HG02610 (cell line): ENCODE measurements around the gene RPS6KB2.

ENCODE experiments used
- ATAC-seq: cut with Tn5 transposase; IDR thresholded peaks from one replicate; pipeline ENCODE4 v1.9.1; 2021; ENCODE audit warnings: mild to moderate bottlenecking, moderate library complexity; ENCODE audit not compliant: unreplicated experiment

RPS6KB2 gene

DNA sequence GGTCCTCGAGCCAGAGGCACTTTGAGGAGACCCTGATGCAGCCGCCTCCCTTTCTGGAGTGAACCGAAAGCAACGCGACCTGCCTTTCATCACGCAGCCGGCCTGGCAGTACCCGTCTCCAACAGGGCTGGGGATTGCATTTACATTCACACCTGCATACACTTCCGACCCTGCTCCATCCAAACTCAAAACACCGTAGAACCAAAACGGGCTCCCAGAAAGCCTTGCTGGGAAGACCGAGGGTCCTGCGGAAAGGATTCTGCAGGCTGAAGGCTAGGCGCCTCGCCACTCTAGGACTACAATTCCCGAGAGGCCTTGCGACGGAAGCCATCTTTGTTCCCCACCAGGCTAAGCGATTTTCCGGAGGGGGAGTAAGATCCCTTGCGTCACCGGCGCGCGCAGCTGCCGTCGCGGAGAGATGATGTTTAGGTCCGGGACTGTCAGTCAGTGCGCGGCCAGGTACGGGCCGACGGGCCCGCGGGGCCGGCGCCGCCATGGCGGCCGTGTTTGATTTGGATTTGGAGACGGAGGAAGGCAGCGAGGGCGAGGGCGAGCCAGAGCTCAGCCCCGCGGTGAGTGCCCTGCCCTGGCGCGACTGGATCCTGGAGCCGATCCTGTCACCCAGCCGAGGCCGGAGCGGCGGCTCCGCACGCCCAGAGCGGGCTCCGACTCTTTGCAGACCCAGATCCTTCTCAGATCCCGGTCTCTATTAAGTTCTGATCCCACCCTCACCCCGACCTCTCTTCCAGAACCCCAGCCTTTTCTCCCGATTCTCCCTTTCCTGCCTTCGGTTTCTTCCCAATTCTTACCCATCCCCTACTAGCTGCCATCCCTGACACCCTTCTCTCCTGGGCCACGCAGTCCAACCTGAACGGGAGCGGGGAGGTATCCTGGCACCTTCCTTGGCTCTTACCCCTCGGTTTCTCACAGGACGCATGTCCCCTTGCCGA, at the start of gene RPS6KB2:
Gene RPS6KB2, plus strand, starts transcription at position 443 of the 950 bp plus-strand sequence. Its CDS starts 52 bp downstream, at position 495.
- ATAC-seq: peak; percentile 77

DNA sequence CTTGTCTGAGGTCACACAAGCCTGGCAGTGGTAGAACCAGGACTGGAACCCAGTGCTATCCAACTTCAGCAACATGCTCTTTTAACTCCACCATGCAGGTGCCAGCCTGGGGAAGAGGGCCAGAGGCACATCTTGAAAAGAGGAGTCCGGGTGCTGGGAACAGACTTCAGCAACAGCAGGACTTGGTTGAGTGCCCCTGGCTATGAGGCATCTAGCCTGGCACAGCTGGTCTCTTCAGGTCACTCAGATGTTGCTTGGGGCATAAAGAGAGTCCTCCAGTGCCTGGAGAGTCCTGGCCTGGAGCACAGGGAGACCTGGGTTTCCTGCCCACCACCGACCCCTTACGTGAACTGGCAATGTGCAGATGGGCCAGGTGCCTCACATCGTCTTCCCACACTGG, 49.8 kb upstream of the RPS6KB2 start:
- ATAC-seq: no peak

DNA sequence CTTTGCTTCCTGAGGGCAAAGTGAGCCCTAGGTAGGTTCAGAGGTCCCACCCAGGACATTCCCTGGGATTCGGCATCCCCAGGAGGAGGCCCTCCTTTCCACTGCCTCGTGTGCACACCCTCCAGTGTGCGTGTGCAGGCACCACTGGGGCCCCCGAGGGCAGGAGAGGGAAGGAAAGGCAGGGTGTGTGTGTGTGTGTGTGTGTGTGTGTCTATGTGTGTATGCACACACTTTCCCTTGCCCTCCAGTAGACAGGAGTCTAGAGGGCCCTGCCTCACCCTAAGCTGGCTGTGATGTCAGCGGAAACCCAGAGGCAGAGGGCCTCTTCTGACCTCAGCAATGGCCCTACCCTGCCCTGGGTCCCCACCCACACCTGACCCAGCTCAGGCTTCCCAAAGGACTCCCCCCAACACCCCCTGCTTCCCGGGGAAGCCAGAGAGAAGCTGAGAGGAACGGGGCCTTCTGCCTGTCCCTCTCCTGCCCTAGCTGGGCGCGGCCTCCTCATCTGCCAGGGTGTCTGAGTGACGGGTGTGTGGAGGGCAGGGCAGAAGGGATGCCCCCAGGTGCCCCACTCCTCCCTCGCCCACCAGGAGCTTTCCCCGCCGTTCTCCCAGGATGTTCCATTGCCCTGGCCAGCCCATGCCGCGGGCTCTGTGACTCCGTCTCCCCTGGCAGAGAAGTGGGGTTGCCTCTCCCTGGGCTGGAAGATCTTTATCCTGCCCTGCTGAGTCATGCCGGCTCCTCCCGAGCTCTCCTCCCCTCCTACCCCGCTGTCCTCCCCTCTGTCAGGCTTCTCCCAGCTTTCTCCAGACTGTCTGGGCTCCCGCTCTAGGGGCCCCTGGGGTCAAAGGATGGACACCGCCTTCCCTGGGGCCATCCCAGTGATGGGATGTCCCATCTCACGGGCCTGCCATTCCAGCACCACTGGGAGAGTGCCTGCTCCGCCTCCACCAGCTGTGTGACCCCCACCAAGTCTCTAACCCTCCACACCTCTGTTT, 48.9 kb upstream of the RPS6KB2 start:
- no peak for ATAC-seq

- no peak for ATAC-seq
Measured at GRCh38 chr11:67381244-67381972, 46.9 kb upstream of the RPS6KB2 start.

DNA sequence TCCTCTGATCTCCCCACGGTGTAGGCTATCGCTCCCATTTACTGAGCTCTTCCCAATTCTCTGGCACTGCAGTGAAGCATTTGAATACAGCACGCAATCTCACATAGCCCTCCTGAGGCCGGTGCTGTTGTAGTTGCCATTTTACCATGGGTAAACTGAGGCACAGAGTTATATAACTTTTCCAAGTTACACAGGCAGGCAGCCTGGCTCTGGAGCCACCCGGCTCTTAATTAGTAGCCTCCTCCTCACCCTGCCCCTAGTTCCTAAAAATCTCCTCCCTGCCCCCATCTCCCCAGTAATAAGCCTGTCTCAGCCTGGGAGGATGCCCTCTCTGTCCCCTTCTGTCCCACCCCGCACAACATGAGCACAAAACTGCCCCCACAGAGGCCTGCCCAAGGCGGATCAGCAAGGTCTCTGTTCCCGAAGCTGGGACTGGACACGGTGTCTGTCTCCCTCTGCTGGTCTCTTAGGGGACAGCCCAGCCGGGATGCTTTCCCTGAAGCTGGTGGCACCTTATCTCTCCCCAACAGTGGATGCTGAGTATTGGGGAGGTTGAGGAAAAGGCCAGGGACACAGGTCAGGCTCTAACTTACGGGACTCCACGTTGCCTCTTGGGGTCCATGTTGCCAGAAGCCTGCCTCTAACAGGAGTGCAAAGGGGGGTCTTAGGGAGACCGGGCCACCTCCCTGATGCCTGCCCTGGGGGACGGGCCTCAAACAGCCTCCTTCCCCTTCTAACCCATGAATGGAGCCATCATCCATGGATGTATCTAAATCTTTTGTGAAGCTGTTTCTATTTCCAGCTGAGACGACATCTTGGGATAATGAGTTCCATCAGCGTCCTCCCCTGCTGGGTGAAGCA, 45.8 kb upstream of the RPS6KB2 start:
- no peak for ATAC-seq

GRCh38 chr11:67384851-67385366, 43.4 kb upstream of the RPS6KB2 start:
- no peak for ATAC-seq

DNA sequence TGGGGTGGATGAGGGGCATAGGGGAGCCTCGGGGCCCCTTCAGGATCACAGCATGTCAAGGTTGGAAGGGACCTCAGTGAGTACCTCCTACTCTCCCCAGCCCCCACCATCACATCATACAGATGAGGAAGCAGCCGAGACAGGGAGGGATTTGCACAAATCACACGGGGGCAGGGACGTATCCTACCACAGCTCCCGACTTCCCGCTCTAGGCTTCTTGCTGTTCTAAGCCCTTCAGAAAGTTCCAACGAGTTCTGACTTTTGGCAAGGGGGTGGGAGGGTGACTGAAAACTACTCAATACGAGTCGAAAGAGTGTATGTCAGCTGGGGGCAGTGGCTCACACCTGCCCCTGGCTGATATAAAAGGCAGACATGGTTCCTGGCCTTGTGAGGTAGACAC, 41.2 kb upstream of the RPS6KB2 start:
- ATAC-seq: no peak

DNA sequence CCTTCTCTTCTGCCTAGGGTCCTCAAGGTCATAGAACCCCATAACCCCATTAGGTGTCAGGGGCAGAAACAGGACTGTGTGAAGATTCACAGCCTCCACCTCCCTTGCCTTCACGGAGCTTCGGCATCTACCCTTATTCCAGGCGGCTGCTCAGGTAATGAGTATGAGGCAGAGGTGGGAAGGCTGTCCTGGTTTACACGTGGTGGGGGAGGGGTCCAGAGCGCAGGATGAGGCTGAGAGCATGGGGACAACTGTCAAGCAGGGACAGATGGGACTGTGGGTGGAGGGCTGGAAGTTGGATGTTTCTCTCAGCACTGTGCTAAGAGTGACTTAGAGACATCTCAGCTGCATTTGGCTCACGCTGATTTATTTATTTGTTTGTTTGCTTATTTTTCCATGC, 40.8 kb upstream of the RPS6KB2 start:
- ATAC-seq: no peak

DNA sequence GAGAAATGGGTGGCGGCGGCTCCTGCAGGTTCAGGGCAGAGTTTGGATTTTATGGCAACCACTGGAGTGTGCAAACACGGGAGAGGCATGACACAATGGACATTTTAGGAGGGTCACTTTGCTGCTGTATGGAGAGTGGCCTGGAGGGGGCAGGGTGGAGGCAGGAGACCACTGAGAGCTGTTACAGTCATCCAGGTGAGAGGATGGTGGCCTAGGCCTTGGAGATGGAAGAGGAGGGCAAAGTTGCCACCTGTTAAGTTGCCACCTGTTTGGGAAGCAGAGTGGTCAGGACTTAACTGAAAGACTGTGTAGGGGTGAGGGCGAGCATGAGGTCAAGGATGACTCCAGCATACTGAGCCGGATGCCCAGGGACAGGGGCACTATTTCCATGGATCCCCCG, 38.8 kb upstream of the RPS6KB2 start:
- no peak for ATAC-seq

GRCh38 chr11:67390947-67391303, 37.4 kb upstream of the RPS6KB2 start:
- ATAC-seq: no peak

DNA sequence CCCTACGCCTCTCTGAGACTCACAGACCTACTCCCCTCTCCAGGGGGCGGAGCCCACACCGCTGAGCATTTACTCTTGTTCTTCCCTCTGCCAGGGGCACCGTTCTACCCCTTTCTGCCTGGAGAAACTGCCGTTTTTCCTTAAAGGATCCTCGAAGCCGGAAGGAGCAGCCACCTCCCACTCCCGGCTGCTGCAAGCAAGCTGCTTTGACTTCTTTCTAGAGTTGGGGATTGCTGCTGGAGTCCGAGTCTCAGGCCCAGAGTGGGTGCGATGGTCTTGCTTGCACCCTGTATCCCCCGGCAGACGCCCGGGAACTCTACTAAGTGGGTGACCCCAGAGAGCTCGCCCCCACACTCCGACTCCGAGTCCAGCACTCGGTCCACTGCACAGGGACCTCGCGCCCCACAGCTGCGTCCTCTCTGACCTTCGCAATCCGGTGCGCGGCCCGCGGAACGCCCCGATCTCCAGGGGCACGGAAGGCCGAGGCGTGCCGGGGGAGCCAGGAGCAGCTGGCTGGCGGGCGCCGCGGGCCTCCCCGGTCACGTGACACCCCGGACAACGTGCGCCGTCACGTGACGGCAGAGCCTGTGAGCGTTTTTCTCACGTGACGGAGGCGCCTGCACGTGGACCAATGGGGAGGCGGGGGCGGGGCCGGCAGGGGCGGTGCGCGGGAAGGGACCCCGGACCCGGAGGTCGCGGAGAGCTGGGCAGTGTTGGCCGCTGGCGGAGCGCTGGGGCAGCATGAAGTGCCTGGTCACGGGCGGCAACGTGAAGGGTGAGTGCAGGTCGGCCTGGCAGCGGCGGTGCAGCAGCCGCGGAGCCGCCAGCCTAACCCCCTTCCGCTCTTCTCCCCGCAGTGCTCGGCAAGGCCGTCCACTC, 36.8 kb upstream of the RPS6KB2 start, which contains the start of gene RAD9A:
Gene RAD9A, plus strand, starts transcription at position 683 of the 879 bp plus-strand sequence. Its CDS starts 59 bp downstream, at position 742.
- ATAC-seq: peak; percentile 49

GRCh38 chr11:67392183-67392715, 36.0 kb upstream of the RPS6KB2 start:
- no peak for ATAC-seq

DNA sequence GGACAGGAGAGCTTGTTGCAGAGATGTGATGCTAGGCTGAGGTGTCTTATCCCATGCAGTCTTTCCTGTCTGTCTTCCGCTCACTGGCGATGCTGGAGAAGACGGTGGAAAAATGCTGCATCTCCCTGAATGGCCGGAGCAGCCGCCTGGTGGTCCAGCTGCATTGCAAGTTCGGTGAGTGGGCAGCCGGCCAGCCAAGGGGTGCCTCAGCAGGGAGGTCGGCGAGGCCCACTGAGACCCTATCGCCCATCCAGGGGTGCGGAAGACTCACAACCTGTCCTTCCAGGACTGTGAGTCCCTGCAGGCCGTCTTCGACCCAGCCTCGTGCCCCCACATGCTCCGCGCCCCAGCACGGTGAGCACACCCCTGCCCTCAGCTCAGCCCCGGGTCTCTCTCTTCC, 34.9 kb upstream of the RPS6KB2 start:
- no peak for ATAC-seq

GRCh38 chr11:67393990-67394389, 34.3 kb upstream of the RPS6KB2 start:
- no peak for ATAC-seq

DNA sequence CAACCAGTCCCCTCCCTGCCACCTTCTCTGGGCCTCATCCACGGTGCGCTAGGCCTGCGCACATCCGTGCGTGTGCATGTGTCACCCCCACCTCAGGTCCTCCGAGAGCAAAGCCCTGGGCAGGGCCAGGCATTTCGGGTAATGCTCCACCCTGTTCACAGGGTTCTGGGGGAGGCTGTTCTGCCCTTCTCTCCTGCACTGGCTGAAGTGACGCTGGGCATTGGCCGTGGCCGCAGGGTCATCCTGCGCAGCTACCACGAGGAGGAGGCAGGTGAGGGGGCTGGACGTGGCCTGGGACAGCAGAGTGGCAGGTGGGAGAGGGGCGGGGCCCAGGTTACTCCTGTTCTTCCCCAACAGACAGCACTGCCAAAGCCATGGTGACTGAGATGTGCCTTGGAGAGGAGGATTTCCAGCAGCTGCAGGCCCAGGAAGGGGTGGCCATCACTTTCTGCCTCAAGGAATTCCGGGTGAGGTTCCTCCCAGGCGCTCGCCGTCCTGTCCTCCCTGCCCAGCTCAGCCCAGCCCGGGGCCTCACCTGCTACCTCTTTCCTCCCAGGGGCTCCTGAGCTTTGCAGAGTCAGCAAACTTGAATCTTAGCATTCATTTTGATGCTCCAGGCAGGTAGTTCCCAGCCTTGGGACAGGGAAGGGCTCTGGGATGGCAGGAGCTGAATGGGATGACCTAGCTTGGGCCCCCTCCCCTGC, 32.6 kb upstream of the RPS6KB2 start:
- ATAC-seq: no peak

DNA sequence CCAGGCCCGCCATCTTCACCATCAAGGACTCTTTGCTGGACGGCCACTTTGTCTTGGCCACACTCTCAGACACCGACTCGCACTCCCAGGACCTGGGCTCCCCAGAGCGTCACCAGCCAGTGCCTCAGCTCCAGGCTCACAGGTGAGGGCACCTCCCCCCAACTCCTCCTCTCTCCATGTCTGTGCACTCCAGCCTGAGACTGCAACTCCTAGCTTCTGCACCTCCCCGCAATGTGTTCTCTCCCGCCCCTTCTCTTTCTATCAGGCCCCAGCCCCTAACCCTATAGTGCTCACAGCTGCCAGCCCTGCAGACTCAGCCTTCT, 32.1 kb upstream of the RPS6KB2 start:
- ATAC-seq: no peak

- no peak for ATAC-seq
Measured at GRCh38 chr11:67396587-67397389, 31.5 kb upstream of the RPS6KB2 start.
